ENCODE measurements around the gene DMXL2.

DMXL2 gene

DNA sequence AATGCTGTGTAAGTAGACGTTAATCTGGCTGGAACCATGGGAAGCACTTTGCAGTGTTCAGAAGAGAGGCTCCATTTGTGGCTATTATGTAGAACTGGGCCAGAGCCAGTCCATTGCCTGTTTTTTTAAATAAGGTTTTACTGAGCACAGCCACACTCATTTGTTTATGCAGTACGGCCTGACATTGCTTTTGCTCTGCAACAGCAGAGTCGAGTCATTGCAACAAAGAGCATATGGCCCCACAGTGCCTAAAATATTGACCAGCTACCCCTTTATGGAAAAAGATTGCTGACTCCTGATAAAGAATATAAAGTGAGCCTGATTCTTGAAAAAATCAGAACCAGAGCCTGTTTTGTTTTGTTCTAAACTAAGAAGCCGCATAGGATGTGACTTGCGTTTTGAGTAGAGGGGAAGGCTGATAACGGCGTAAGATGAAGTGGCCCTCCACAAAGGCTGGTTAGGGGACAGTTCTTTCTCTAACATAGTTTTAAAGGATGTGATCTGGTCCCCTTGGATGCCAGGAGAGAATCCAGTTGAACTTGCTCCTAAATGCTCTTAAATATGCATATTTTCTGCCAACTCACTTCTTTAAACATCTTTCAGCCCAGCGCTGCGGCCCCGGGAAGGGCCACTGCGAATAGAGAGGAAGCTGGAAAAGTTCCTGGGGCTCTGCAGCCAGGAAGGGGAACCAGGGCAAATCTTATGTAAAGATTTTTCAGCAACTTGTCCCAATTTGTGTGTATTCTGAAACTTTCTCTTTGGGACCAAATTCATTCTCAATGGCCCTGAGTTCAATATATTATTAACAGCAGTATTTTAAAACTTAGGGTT, 216.7 kb downstream of the DMXL2 start:
- DNase-seq (ENCODE audit: low spot score), result no peak

DNA sequence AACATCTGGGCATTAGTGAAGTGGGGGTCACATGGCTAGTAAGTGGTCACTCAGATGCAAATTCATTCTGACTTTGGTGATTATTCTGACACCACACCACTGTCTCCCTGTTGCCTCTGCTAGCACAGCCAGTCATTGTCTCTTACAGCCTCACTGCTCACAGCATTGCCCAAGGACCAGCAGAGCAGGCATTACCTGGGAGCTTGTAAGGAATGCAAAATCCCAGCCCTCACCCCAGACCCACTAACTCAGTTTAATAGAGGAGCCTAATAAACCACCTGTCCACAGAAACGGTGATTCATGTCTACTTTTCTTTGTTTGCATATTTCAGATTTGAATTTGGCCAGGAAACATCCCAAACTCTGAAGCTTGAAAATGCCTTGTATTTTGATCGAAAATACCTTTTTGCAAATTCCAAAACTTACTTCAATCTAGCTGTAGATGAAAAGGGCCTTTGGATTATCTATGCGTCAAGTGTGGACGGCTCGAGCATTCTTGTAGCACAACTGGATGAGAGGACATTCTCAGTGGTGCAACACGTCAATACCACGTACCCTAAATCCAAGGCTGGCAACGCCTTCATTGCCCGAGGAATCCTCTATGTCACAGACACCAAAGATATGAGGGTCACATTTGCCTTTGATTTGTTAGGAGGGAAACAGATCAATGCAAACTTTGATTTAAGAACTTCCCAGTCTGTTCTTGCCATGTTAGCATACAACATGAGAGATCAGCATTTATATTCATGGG, 218.4 kb downstream of the DMXL2 start:
- no peak for DNase-seq (ENCODE audit: low spot score)

DNA sequence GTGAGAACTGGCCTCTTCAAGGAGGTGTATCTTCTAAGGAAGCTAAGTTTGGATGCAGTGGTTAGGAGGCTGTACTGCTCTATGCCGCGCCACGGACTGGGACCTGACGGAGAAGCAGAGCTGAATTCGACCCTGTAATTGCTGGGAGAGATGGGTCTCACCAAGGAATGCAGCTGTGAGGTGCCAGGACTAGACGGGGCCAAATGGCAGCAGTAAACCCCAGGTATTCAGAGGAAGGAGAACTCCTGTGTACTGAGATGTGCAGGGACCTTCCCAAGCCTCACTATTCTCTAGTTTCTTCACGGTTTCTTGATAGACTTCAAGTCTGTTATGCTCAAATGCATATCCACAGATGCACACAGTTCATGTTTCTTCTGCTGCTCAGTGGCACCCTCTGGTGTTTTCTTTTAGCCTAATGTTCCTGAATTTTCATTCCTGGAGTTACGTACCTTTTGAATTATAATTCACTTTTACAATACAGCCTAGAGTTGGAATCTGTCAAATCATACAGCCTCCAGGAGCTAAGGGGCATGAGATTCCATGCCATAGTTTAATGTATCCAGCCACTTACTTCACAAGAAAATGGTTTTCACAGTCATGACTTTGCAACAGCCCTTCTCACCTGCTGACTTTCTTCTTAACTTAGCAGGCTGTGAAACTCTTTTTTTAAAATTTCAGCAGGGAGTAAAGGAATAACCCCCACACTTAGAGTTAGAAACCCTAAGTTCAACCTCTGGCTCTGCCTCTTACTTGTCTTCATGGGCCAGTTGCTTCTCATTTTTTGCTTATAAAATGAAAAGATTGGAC, 219.3 kb downstream of the DMXL2 start:
- DNase-seq (ENCODE audit: low spot score), result no peak

DNA sequence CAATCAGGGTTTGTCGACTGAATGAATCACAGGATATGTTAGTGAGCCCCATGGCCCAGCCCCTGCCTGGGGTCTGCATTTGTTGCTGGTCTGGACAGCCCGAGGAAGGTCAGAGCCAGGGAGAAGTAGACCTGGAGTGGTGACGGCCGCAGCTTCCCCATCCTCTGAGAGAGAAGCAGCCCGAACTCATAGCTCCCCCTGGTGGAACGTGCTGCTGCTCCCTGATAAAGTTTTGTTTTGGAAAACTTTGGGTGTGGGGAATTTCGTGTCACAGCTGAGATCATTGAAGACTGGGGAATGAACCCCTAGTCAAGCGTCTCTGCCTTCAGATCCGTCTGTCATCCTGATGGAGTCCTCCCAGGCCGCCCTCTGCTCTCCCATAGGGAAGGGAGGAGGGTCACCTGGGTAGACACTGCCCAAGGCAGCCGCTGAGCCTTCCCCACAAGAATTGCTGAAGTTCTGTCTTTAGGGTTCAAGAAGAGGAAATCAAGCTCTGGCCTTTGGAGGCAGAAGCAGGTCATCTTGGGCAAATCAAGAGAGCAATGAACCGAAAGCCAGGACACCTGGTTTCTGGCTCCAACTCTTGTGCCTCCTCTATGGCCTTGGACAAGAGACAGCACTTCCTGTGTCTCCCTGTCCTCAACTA, 220.6 kb downstream of the DMXL2 start:
- no peak for DNase-seq (ENCODE audit: low spot score)

DNA sequence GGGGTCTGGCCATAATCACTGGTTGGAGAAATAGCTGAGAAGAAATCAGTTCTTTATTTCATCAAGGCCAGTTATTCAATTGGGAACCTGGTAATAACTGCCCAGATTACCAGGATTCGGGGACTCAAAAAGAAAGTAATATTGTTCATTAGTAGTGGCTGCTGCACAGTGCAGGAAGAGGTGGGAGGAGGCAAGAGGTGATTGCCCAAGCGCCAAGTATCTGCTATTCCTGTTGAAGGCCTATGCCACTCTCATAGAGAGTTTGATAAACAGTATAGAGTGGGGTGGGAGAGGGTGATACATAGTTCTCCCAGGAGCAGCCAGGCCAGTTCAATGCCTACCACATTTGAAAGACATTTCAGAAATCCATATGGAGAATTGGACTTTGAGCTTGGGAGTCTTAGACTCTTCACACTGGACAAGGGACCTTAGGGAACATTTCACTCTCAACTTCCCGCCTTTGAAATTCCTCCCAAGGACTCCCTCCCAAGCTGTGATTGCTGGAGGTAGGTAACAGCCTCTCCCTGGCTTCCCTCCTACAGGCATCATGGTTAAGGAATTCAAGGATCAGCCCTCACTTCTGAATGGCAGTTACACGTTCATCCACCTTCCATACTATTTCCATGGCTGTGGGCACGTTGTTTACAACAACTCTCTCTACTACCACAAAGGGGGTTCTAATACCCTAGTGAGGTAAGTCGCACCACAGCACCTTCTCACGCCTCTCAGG, 221.4 kb downstream of the DMXL2 start:
- DNase-seq (ENCODE audit: low spot score), result no peak

DNA sequence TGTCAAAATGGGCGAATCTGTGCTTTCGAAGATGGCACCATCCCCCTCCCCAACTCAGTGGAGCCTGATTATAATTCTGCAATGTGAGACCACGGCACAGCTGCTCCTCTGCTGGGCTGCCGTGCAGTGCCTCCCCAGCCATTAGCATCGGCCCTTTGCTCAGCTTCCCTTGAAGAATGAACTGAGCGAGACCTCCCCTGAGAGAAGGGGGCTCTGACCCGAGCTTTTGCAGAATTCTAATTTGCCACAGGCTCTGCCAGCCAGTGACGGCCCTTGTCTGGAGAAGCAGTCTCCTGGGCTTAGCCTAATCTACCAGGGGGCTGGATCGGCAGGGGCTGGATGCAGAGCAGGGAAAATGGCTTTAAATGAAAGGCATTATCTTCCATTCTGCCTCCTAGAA, 223.9 kb downstream of the DMXL2 start:
- DNase-seq (ENCODE audit: low spot score), result no peak
